Measurements from ENCODE around the gene C12orf42.

DNA sequence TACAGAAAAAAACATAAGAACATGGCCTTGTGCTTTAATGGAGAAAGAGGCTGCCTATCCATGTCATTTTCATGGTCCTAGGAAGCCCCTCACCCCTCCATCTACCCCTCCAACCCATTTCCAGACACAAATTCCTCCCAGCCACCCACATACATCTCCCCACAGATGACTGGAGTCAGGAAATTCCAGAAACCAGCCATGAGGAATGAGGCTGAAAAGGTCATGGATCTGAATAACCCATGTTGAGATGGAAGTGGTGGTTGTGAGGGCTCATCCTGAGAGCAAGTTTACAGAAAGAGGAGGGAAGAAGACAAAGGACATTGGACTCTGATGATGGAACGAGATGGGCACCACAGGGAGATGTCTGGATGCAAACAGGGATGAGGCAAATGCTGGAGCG, 23.9 kb upstream of the C12orf42 start:
- TF ChIP-seq, protein P1, sequence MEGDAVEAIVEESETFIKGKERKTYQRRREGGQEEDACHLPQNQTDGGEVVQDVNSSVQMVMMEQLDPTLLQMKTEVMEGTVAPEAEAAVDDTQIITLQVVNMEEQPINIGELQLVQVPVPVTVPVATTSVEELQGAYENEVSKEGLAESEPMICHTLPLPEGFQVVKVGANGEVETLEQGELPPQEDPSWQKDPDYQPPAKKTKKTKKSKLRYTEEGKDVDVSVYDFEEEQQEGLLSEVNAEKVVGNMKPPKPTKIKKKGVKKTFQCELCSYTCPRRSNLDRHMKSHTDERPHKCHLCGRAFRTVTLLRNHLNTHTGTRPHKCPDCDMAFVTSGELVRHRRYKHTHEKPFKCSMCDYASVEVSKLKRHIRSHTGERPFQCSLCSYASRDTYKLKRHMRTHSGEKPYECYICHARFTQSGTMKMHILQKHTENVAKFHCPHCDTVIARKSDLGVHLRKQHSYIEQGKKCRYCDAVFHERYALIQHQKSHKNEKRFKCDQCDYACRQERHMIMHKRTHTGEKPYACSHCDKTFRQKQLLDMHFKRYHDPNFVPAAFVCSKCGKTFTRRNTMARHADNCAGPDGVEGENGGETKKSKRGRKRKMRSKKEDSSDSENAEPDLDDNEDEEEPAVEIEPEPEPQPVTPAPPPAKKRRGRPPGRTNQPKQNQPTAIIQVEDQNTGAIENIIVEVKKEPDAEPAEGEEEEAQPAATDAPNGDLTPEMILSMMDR (conservative IDR thresholded peaks at IDR 0.05; ENCODE audit: low read length), result no peak
- TF ChIP-seq EZH2phosphoT487 (IDR thresholded peaks at IDR 0.05; ENCODE audit: borderline replicate concordance), result no peak

All from Loucy (cell line).